ENCODE data around the gene PDZRN4.

Gene PDZRN4

DNA sequence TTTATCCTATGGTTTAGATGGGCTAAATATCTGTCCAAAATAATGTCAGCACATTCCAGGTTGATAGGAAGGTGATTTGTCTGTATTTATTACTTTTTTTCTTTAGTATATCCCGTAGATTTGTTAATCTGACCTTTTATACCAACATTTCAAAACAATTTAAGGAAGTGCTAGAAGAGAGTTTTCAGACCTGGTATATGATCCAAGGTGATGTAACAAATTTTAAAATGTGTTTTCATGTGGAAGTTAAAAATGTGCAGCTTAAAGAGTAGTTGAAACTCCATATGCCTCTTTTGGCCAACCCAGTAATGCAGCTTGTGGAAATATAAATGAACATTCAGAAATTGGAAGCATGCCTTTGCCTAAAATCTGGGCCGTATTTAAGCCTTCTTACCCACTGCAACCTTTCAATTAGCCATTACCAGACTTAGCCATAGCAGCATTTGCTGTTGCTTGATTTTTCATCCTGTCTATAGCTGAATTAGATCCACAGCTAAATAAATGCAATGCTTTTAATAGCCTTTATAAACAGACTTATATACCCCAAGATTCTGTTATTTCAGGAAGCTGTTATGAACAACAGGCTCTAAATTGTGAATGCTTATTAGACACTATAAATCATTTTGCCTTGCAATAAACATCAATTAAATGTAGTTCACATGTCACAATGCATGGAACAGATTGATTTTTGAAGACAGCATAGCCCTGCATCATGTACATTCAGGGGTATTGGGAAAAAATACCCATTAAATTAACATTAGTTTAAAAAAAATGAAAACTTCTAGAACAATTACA lies 271.2 kb downstream of the PDZRN4 start:
- Mint-ChIP-seq H3K27ac (ENCODE audit: low read depth) (no peak overlapping the region), H3K27me3 (no peaks in the 10 kb centered on the region), H3K4me3 (no peak overlapping the region), H3K9me3 (peaks cover 5% of the 10 kb centered on the region), H3K36me3 (ENCODE audit: insufficient read depth) (no peaks in the 10 kb centered on the region), H3K4me1 (no peaks in the 10 kb centered on the region)
- no peak for DNase-seq (ENCODE audit: low spot score in 2 of 2)
- ATAC-seq (replicated peaks; ENCODE audit: extremely low read depth, poor library complexity, severe bottlenecking): no peak

DNA sequence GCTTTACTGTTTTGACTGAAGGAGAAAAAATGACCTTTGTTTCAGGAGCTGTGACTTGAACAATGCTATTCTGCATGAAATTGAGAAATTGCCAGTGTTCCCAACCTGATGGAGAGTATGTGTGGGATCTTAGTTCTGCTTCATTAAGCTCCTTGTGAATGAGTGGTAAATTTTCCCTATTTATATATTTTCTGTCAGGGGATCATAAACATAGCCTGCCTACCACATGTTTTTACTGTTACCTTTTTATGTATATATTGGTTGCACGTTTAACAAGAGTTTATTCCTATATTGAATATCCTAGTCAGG lies 271.7 kb downstream of the PDZRN4 start:
- H3K27me3 Mint-ChIP-seq: no peaks in the 10 kb centered on the region
- peaks cover 5% of the 10 kb centered on the region for H3K9me3 Mint-ChIP-seq
- no peak for ATAC-seq (replicated peaks; ENCODE audit: extremely low read depth, poor library complexity, severe bottlenecking)
- H3K4me1 Mint-ChIP-seq: no peaks in the 10 kb centered on the region
- no peak overlapping the region for H3K27ac Mint-ChIP-seq (ENCODE audit: low read depth)
- H3K36me3 Mint-ChIP-seq (ENCODE audit: insufficient read depth): no peaks in the 10 kb centered on the region
- no peak for DNase-seq (ENCODE audit: low spot score in 2 of 2)
- H3K4me3 Mint-ChIP-seq: no peak overlapping the region

GRCh38 chr12:41460906-41461305 lies 272.8 kb downstream of the PDZRN4 start:
- Mint-ChIP-seq H3K4me3 (no peak overlapping the region), H3K4me1 (no peaks in the 10 kb centered on the region), H3K27ac (ENCODE audit: low read depth) (no peak overlapping the region), H3K27me3 (no peaks in the 10 kb centered on the region), H3K36me3 (ENCODE audit: insufficient read depth) (no peaks in the 10 kb centered on the region), H3K9me3 (peaks cover 5% of the 10 kb centered on the region)
- no peak for DNase-seq (ENCODE audit: low spot score in 2 of 2)
- no peak for ATAC-seq (replicated peaks; ENCODE audit: extremely low read depth, poor library complexity, severe bottlenecking)

GRCh38 chr12:41462312-41462711 lies 274.2 kb downstream of the PDZRN4 start:
- DNase-seq (ENCODE audit: low spot score in 2 of 2): no peak
- H3K36me3 Mint-ChIP-seq (ENCODE audit: insufficient read depth): no peaks in the 10 kb centered on the region

GRCh38 chr12:41465526-41465925 lies 277.4 kb downstream of the PDZRN4 start:
- H3K36me3 Mint-ChIP-seq (ENCODE audit: insufficient read depth): no peaks in the 10 kb centered on the region
- no peak overlapping the region for H3K4me3 Mint-ChIP-seq
- H3K9me3 Mint-ChIP-seq: no peaks in the 10 kb centered on the region
- peaks cover 10% of the 10 kb centered on the region for H3K27me3 Mint-ChIP-seq
- DNase-seq (ENCODE audit: low spot score in 2 of 2) (no peak), ATAC-seq (replicated peaks; ENCODE audit: extremely low read depth, poor library complexity, severe bottlenecking) (no peak)
- H3K4me1 Mint-ChIP-seq: no peaks in the 10 kb centered on the region
- H3K27ac Mint-ChIP-seq (ENCODE audit: low read depth): no peak overlapping the region

More at GRCh38 chr12:41462312-41462711, 274.2 kb downstream of the PDZRN4 start:
- H3K4me1 Mint-ChIP-seq: no peaks in the 10 kb centered on the region
- ATAC-seq (replicated peaks; ENCODE audit: extremely low read depth, poor library complexity, severe bottlenecking): no peak
- peaks cover 5% of the 10 kb centered on the region for H3K9me3 Mint-ChIP-seq
- no peak overlapping the region for H3K27ac Mint-ChIP-seq (ENCODE audit: low read depth)
- H3K27me3 Mint-ChIP-seq: no peaks in the 10 kb centered on the region
- no peak overlapping the region for H3K4me3 Mint-ChIP-seq

GRCh38 chr12:41466300-41466699 lies 278.2 kb downstream of the PDZRN4 start:
- Mint-ChIP-seq H3K27ac (ENCODE audit: low read depth) (no peak overlapping the region), H3K9me3 (no peaks in the 10 kb centered on the region), H3K27me3 (peaks cover 10% of the 10 kb centered on the region), H3K36me3 (ENCODE audit: insufficient read depth) (no peaks in the 10 kb centered on the region), H3K4me1 (no peaks in the 10 kb centered on the region), H3K4me3 (no peak overlapping the region)
- ATAC-seq (replicated peaks; ENCODE audit: extremely low read depth, poor library complexity, severe bottlenecking) (no peak), DNase-seq (ENCODE audit: low spot score in 2 of 2) (no peak)

GRCh38 chr12:41466802-41467201 lies 278.7 kb downstream of the PDZRN4 start:
- Mint-ChIP-seq H3K9me3 (no peaks in the 10 kb centered on the region), H3K36me3 (ENCODE audit: insufficient read depth) (no peaks in the 10 kb centered on the region), H3K4me3 (no peak overlapping the region), H3K27me3 (peaks cover 10% of the 10 kb centered on the region), H3K4me1 (no peaks in the 10 kb centered on the region), H3K27ac (ENCODE audit: low read depth) (no peak overlapping the region)
- ATAC-seq (replicated peaks; ENCODE audit: extremely low read depth, poor library complexity, severe bottlenecking) (no peak), DNase-seq (ENCODE audit: low spot score in 2 of 2) (no peak)

GRCh38 chr12:41467591-41468325 lies 279.6 kb downstream of the PDZRN4 start:
- peaks cover 10% of the 10 kb centered on the region for H3K27me3 Mint-ChIP-seq
- no peaks in the 10 kb centered on the region for H3K4me1 Mint-ChIP-seq
- no peak overlapping the region for H3K4me3 Mint-ChIP-seq
- DNase-seq (ENCODE audit: low spot score in 2 of 2) (no peak), ATAC-seq (replicated peaks; ENCODE audit: extremely low read depth, poor library complexity, severe bottlenecking) (no peak)
- no peaks in the 10 kb centered on the region for H3K9me3 Mint-ChIP-seq
- no peaks in the 10 kb centered on the region for H3K36me3 Mint-ChIP-seq (ENCODE audit: insufficient read depth)
- no peak overlapping the region for H3K27ac Mint-ChIP-seq (ENCODE audit: low read depth)

DNA sequence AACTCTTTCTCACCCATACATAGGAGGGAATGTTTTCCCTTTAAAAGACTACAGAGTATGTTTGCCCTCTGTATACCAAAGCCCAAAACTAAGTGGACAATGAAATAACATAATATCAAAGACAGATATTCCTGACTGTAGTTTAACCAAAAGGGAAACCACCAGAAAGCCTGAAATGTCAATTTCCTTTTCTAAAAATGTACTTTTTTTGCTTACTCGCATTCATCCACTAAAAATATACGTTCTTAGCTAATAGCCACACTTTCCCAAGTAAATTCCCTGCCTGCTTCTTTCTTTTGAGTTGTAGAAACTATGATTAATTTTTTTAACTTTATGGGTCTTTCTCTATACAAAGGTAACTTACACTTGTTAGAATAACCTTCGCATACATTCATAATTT lies 280.2 kb downstream of the PDZRN4 start:
- ATAC-seq (replicated peaks; ENCODE audit: extremely low read depth, poor library complexity, severe bottlenecking) (no peak), DNase-seq (ENCODE audit: low spot score in 2 of 2) (no peak)
- Mint-ChIP-seq H3K4me1 (no peaks in the 10 kb centered on the region), H3K9me3 (no peaks in the 10 kb centered on the region), H3K4me3 (no peak overlapping the region), H3K27me3 (peaks cover 10% of the 10 kb centered on the region), H3K36me3 (ENCODE audit: insufficient read depth) (no peaks in the 10 kb centered on the region), H3K27ac (ENCODE audit: low read depth) (no peak overlapping the region)

- ATAC-seq (replicated peaks; ENCODE audit: extremely low read depth, poor library complexity, severe bottlenecking) (no peak), DNase-seq (ENCODE audit: low spot score in 2 of 2) (no peak)
- Mint-ChIP-seq H3K4me3 (no peak overlapping the region), H3K9me3 (no peaks in the 10 kb centered on the region), H3K36me3 (ENCODE audit: insufficient read depth) (no peaks in the 10 kb centered on the region), H3K4me1 (no peaks in the 10 kb centered on the region), H3K27me3 (peaks cover 10% of the 10 kb centered on the region), H3K27ac (ENCODE audit: low read depth) (no peak overlapping the region)
These were observed 280.6 kb downstream of the PDZRN4 start for GRCh38 chr12:41468756-41469155.

DNA sequence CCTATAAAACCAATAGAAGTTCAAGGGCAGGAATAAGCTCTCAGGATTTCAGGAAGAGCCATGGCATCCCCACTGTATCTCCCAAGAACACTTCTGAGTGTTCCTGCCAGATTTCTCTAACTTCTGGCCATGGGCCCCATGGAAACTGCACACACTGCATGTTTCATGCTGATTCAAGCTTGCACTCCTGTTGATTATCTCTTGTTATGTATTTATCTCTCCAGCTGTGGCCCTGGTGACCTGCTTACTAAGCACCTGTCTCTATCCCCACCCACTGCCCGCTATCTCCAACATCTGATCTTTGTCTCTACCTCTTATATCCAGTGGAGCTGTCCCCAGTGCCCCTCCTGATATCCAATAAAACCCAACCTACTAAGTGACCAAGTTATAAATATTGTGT lies 285.3 kb downstream of the PDZRN4 start:
- Mint-ChIP-seq H3K9me3 (peaks cover 7% of the 10 kb centered on the region), H3K27me3 (peaks cover 16% of the 10 kb centered on the region), H3K4me3 (no peak overlapping the region), H3K4me1 (no peaks in the 10 kb centered on the region), H3K27ac (ENCODE audit: low read depth) (no peak overlapping the region), H3K36me3 (ENCODE audit: insufficient read depth) (no peaks in the 10 kb centered on the region)
- ATAC-seq (replicated peaks; ENCODE audit: extremely low read depth, poor library complexity, severe bottlenecking): no peak
- no peak for DNase-seq (ENCODE audit: low spot score in 2 of 2)

GRCh38 chr12:41474001-41474400 lies 285.9 kb downstream of the PDZRN4 start:
- H3K4me1 Mint-ChIP-seq: no peaks in the 10 kb centered on the region
- H3K36me3 Mint-ChIP-seq (ENCODE audit: insufficient read depth): no peaks in the 10 kb centered on the region

More at GRCh38 chr12:41474001-41474400, 285.9 kb downstream of the PDZRN4 start:
- no peak for ATAC-seq (replicated peaks; ENCODE audit: extremely low read depth, poor library complexity, severe bottlenecking)
- Mint-ChIP-seq H3K4me3 (no peak overlapping the region), H3K27ac (ENCODE audit: low read depth) (no peak overlapping the region), H3K27me3 (peaks cover 10% of the 10 kb centered on the region), H3K9me3 (peaks cover 7% of the 10 kb centered on the region)
- no peak for DNase-seq (ENCODE audit: low spot score in 2 of 2)

All from central memory CD8-positive, alpha-beta T cell (primary cell).